GM12891 (cell line): ENCODE data around the gene FBXL3.

ENCODE experiments used
- PAX5 ChIP-seq: IDR thresholded peaks from 2 replicates; pipeline ENCODE4 v1.6.1; 2011; ENCODE audit warnings: low read length, moderate library complexity, mild to moderate bottlenecking; ENCODE audit not compliant: insufficient read depth, severe bottlenecking
- POLR2A ChIP-seq: IDR thresholded peaks from 2 replicates; pipeline ENCODE4 v1.6.1; 2011; ENCODE audit warnings: low read depth, low read length, control low read depth
- POLR2AphosphoS5 ChIP-seq: IDR thresholded peaks from 2 replicates; pipeline ENCODE4 v1.6.1; 2011; ENCODE audit warnings: low read depth, low read length, control low read depth
- SPI1 ChIP-seq: IDR thresholded peaks from 2 replicates; pipeline ENCODE4 v1.6.1; 2011; ENCODE audit warnings: low read depth, low read length, control low read depth
- TAF1 ChIP-seq: IDR thresholded peaks from 2 replicates; pipeline ENCODE4 v1.6.1; 2011; ENCODE audit warnings: low read depth, low read length, control low read depth

GRCh38 chr13:76976490-76976889, 50.5 kb downstream of the FBXL3 start:
- TF ChIP-seq POLR2A (no peak), POLR2AphosphoS5 (no peak), SPI1 (no peak), TAF1 (no peak), PAX5 (no peak)
